Erythroblast (primary cell): Measurements from ENCODE around the gene MCF2L.

Experiments used
- GATA1 ChIP-seq: IDR thresholded peaks from 2 replicates; pipeline ENCODE4 v1.6.1; 2011; ENCODE audit warnings: low read depth, mild to moderate bottlenecking, control low read depth, low read length, moderate library complexity
- POLR2A ChIP-seq: IDR thresholded peaks from 2 replicates; pipeline ENCODE4 v1.6.1; 2011; ENCODE audit warnings: mild to moderate bottlenecking, low read length

- TF ChIP-seq POLR2A (no peak), GATA1 (no peak)
Observed at GRCh38 chr13:113106711-113107351, 137.8 kb downstream of the MCF2L start.
